NCI-H345 treated with DMSO at 0.1 percent for 48 hours (cell line): ENCODE measurements around the gene TGM4.

Source experiments
- DNase-seq: peaks from one replicate; lab custom pipeline; 2025; ENCODE audit not compliant: unreplicated experiment; lab: John Stamatoyannopoulos, UW

Gene TGM4

DNA sequence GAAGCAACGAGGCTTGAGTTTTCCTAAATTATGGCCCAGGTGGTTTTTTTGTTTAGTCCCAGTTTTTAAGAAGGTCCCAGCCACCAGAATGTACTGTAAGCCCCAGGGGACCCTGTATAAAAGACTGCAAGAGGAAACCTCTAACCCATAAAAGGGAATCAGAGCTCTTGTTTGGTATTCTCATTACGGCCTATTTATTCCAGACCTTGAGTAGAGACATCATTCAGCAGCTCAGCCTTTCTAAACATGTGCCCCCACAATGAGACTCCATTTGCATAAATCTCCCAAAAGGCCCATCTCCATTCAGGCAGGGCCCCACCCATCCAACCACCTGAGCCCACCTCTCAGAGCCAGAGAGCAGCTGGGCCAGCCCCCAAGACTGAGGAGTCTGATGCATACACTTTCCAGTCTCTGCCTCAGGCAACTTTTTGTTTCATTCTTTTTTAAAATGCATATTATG, 75.9 kb downstream of the TGM4 start:
- no peak for DNase-seq

DNA sequence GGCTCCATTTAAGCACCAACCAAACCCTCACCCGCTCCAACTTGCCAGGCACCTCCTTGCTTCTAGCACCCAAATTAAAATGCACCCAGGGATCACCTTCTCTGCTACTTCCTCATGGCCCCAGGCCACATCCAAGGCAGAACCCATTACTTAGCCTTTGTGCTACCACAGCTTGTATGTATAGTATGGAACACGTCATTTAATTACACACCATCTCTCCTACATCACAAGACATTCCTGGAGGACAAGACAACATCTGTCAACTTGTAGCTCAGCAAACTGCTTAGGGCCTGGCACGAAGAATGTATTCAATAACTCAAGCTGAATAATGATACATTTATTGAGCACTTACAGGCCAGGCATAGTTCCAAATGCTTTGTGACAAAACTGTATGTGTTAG, 78.3 kb downstream of the TGM4 start:
- DNase-seq = no peak

DNA sequence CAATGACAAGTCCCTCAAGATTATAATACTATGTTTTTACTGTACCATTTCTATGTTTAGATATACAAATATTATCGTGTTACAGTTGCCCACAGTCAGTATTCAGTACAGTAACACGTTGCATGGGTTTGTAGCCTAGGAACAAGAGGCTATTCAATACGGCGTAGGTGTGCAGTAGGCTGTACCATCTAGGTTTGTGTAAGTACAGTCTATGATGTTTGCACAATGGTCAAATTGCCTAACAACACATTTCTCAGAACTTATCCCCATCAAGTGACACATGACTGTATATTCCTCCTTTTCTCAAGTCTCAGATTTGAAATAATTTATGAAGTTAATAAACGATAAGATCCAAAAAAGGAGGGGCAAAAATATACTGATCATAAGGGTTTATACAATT, 79.9 kb downstream of the TGM4 start:
- DNase-seq = no peak

DNA sequence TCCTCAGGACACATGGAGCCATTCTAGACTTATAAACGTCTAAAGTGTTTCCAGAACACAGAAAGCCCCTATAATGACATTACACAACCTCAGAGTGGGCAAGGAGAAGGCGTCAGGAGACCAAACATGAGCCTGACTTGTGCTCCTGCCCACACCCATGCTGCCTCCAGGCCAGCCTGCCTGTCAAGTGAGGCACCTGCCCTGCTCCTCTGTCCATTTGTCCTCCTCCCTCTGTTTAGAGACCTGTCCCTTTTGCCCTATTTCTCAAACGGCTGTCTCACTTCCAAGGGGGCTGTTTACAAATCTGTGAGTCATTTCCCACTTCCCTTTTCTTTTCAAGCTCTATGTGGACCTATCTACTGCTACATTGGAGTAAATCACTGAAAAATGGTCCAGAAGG, 80.6 kb downstream of the TGM4 start:
- no peak for DNase-seq

DNA sequence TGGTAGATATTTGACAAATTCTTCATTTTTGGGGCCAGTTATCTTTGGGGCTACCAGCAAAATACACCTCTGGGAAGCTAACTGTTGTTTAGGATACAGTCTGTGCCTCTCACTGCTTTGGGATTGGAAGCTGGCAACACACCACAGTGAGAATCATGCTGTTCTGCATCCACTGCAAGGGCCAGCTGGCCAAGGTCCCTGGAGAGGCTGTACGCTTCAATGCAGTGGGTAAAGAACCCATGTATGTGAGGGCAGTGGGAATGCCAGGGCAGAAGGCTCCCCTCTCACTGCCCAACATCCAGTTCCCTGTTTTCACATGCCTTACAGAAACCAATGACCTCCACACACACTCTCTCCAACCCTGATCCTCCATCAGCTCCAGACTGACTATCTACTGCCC, 81.5 kb downstream of the TGM4 start:
- DNase-seq = no peak

DNA sequence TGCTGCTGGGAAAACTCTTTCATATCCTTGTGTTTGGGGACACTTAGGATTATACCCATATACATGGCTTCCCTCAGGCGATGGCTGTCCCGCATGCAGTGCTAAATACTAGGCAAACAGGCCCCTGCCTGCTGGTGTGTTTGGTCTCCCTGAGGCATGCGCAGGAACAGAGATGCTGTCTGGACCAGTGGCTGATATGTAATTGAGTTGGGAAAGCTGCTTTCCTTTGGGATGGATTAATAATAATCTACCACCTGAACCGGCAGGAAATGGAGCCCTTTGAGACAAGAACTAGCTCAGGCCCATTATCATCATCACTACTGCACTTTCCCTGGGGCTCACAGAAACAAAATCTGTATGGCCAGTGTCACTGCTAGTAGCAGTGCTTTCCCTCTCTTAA, 83.6 kb downstream of the TGM4 start:
- DNase-seq = no peak

DNA sequence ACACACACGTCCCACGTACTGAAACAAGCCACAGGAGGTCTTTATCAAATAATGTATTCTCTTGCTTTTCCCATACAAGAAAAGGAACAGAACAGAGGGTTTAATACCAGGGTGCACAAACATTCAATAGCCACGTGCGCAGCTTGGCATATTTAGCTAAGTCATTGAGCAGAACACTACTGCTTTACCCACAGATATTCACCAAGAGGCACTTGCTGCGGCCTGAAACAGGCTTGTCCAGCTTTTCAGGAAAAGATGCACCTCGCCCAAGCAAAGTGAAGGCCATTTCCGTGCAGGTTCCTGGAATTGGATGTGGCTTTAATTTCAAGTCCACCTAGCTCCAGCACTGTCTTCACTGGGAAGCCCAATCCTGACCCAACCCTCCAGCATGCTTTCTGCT, 84.0 kb downstream of the TGM4 start:
- DNase-seq = no peak

DNA sequence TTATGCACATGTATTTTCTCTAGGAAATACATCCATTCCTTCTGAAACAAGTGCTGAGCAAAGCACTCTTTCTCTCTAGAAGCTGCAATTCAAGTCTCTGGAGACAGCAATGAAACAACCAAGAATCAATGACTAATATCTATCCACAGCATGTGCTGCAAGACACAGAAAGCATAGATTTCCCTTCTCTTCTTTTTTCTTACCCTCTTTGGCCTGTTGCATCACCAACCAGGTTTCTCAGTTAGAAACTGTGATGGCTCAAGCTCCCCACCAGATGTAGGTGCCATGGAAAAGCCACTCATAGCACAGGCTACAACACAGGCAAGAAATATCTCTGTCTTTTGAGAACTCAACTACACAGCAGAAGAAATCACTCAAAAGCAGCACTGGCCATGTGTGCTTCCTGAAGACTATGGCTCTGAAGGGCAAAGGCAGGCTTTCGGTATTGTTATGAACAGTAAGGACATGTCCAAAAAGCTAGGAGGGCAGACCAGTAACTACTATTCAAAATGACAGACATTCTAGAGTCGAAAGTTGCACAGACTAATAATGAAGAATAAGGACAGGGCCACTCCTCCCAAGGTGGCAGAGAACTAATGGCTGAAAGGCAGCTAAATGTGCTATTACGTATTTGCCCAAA, 86.1 kb downstream of the TGM4 start:
- DNase-seq = no peak

DNA sequence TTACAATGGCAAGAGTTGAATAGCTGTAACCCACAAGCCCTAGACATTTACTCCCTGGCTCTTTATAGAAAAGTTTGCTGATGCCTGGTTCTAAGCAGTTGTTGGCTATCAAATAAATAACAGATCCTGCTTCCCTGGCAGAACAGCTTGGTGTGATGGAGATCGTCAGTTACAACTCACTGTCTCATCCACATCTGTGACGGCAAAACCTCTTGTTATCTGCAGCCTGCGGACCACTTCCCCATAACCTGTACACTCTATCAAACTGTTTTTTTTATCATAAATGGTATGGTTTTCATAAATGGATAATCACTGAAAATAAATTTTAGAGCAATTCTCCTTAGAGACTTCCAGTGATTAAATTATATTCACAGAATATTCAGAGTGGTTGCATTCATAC, 87.5 kb downstream of the TGM4 start:
- no peak for DNase-seq

DNA sequence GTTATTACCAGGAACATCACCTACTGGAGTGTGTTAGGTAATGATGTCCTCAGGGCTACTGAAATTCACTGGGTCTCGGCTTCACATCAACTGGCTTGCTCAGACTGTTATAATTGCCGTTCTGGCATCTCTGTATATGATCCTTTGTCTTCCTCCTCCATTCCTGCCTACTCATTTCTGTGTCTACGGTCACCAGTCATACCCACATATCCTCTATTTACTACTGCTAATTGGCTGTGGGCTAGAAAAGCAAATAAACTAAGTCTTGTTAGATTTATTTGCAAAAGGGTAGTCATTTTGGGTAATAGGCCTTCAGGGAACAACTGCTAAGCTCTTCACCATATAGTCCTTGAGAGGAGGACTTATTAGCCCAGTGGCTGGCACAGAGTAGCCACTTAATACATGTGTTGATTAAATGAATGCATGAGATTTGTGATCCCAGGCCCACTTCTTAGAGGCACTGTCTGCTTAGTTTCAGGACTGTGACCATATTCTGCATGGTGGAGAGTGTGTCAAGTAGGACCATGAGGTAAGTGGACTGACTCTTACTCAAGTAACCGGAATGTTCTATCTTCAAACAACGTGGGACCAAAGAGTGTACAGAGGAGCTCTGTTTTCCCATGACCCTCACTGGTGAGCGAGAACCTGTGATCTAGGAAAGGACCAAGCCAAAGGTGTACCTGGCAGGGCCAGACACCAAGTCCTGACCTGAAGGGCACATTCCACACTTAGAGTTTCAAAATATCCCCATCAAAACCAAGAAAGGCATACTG, 88.4 kb downstream of the TGM4 start:
- no peak for DNase-seq

DNA sequence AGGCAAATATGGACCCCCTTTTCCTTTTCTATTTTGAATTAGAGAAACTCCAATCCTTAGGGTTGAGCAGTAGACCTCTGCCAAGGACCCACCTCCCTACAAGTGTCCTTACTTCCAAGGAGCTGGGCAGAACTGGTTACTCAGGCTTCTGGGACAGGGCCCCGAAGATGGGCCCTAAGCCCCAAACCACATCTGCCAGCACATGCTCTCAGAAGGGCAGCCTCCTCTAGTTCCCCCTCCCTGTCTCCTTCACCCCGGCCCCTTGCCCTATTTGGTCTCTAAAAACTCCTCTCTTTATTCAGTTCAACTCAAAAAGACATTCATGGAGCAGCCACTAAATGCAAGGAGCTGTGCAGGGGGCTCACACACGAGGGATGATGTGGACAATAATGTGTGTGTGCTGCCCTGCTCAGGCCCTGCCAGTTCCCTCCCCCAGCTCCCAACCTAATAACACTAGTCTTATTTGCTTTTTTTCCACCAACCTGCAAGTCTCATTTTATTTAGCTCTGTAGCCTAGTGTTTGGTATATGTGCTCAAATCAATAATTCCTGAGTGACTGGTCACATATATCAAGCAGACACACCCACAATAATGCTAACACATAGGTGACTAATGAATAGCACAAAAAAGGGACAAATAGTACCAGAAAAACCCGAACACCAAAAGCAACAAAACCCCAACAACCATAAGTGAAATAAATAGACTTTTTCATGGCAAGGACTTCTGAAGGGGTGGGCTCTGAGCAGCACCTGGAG, 89.3 kb downstream of the TGM4 start:
- DNase-seq = no peak
